HepG2 (cell line): Measurements from ENCODE around the gene ELL. TPM values are rescaled to one million over a fixed set of nuclear protein-coding genes. Genes with fewer than 3 reads are reported as not detected.

Experiments used
- AGO1 ChIP-seq: fragments of 200-400 bp; formaldehyde crosslinking; IDR thresholded peaks from 2 replicates; pipeline ENCODE4 v1.6.1; 2017; ENCODE audit warnings: mild to moderate bottlenecking, low read depth, low read length, moderate library complexity; ENCODE audit not compliant: poor library complexity, severe bottlenecking
- BORCS8-MEF2B ChIP-seq: sonication (generic); formaldehyde crosslinking; IDR thresholded peaks from 2 replicates; pipeline ENCODE4 v1.8.0; 2022; ENCODE audit warnings: mild to moderate bottlenecking, missing genetic modification reagents
- CEBPB ChIP-seq: IDR thresholded peaks from 2 replicates; pipeline ENCODE4 v1.6.1; 2011; ENCODE audit warnings: low read depth, low read length, improper control_type of control experiment, borderline replicate concordance
- SP140L ChIP-seq: sonication (generic); formaldehyde crosslinking; IDR thresholded peaks from 2 replicates; pipeline ENCODE4 v1.4.0; 2020; ENCODE audit warnings: missing genetic modification reagents, borderline replicate concordance
- ZNF292 ChIP-seq: sonication (generic); formaldehyde crosslinking; IDR thresholded peaks from 2 replicates; pipeline ENCODE4 v1.8.1; 2022; ENCODE audit warnings: mild to moderate bottlenecking, low read depth, missing genetic modification reagents, borderline replicate concordance
- ZNF597 ChIP-seq: sonication (generic); formaldehyde crosslinking; IDR thresholded peaks from 2 replicates; pipeline ENCODE4 v1.5.0; 2020; ENCODE audit warnings: missing genetic modification reagents
- polyA plus RNA-seq, 8 experiments: library from polyadenylated mRNA; depleted of rRNA in 3 of 8; stranded (reverse) in 7 of 8; unstranded in 1 of 8; fragments of >200 nt; fragmentation: Illumina TruSeq in 4 of 8; extraction: Trizol in 4 of 8; gene quantifications; 2 replicates each; pipeline versions ENCODE4 v1.2.1 to v1.2.3, GENCODE V29; 2011 to 2016; ENCODE audit warnings: low read depth in 4 of 8, missing spikeins in 1 of 8, mixed read lengths in 1 of 8; ENCODE audit not compliant: insufficient read depth in 1 of 8
- total RNA-seq, 5 experiments: library from RNA; depleted of rRNA; stranded (reverse); fragments of >200 nt; fragmentation: Illumina TruSeq; extraction: Trizol; gene quantifications; 2 replicates each; pipeline ENCODE4 v1.2.3, GENCODE V29; 2016; ENCODE audit warnings: low read depth in 1 of 5
- TF ChIP-seq, protein P1 (sequence below): sonication (generic); formaldehyde crosslinking; IDR thresholded peaks from one replicate; pipeline ENCODE4 v1.5.1; 2020; ENCODE audit warnings: mild to moderate bottlenecking, missing genetic modification reagents; ENCODE audit errors: not compliant biosample characterization
- TF ChIP-seq, protein P2 (sequence below): sonication (generic); IDR thresholded peaks from 2 replicates; pipeline ENCODE4 v1.6.1; 2016; ENCODE audit warnings: low read depth, borderline replicate concordance
- TF ChIP-seq, protein P3 (sequence below): IDR thresholded peaks from 2 replicates; pipeline ENCODE4 v1.6.1; 2018; ENCODE audit warnings: missing genetic modification reagents, mild to moderate bottlenecking, missing compliant biosample characterization

ELL gene
- total and polyA plus RNA-seq, 2 of the 13 experiments (the other 11 are each of a cell fraction or from before 2014, with no cell fraction given), result 3.7 to 5.4 TPM

DNA sequence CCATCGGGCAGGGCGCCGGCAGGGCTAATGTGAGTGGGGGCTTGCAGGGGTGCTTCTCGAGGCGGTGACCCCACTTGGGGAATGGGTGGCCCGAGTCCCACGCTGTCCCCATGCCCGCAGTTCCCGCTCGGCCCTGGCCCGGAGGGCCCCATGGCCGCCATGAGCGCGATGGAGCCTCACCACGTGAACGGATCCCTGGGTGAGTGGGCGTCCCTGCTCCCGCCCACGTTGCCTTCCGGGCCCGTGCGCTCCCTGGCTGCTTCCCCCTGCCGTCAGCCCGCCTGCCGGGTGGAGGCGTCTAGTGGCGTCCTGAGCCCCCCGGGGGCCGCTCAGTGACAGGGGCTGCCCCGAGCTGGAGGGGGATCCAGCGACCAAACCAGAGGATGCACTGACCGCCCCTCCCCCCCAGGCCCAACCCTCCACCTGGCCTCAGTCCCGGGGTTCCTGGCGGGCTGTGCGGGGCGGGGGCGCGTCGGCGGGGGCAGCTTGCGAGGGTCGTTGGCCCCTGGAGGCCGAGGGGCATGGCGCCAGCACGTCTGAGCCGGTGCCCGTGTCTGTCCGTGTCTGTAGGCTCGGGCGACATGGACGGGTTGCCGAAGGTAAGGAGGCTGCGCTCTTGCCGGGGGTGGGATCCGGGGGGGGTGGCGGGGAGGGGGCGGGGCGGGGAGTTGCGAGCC lies 88.7 kb downstream of the ELL start (continued):
- TF ChIP-seq, protein P1, sequence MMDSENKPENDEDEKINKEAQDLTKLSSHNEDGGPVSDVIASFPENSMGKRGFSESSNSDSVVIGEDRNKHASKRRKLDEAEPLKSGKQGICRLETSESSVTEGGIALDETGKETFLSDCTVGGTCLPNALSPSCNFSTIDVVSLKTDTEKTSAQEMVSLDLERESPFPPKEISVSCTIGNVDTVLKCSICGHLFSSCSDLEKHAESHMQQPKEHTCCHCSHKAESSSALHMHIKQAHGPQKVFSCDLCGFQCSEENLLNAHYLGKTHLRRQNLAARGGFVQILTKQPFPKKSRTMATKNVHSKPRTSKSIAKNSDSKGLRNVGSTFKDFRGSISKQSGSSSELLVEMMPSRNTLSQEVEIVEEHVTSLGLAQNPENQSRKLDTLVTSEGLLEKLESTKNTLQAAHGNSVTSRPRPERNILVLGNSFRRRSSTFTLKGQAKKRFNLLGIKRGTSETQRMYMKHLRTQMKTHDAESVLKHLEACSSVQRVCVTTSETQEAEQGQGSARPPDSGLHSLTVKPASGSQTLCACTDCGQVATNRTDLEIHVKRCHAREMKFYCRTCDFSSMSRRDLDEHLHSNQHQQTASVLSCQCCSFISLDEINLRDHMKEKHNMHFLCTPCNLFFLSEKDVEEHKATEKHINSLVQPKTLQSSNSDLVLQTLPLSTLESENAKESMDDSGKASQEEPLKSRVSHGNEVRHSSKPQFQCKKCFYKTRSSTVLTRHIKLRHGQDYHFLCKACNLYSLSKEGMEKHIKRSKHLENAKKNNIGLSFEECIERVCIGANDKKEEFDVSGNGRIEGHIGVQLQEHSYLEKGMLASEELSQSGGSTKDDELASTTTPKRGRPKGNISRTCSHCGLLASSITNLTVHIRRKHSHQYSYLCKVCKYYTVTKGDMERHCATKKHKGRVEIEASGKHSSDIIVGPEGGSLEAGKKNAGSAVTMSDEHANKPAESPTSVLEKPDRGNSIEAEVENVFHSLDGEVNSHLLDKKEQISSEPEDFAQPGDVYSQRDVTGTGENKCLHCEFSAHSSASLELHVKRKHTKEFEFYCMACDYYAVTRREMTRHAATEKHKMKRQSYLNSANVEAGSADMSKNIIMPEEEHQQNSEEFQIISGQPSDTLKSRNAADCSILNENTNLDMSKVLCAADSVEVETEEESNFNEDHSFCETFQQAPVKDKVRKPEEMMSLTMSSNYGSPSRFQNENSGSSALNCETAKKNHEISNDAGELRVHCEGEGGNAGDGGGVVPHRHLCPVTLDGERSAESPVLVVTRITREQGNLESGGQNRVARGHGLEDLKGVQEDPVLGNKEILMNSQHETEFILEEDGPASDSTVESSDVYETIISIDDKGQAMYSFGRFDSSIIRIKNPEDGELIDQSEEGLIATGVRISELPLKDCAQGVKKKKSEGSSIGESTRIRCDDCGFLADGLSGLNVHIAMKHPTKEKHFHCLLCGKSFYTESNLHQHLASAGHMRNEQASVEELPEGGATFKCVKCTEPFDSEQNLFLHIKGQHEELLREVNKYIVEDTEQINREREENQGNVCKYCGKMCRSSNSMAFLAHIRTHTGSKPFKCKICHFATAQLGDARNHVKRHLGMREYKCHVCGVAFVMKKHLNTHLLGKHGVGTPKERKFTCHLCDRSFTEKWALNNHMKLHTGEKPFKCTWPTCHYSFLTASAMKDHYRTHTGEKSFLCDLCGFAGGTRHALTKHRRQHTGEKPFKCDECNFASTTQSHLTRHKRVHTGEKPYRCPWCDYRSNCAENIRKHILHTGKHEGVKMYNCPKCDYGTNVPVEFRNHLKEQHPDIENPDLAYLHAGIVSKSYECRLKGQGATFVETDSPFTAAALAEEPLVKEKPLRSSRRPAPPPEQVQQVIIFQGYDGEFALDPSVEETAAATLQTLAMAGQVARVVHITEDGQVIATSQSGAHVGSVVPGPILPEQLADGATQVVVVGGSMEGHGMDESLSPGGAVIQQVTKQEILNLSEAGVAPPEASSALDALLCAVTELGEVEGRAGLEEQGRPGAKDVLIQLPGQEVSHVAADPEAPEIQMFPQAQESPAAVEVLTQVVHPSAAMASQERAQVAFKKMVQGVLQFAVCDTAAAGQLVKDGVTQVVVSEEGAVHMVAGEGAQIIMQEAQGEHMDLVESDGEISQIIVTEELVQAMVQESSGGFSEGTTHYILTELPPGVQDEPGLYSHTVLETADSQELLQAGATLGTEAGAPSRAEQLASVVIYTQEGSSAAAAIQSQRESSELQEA (CRISPR knock-in tag), result no peak
- TF ChIP-seq, protein P2, sequence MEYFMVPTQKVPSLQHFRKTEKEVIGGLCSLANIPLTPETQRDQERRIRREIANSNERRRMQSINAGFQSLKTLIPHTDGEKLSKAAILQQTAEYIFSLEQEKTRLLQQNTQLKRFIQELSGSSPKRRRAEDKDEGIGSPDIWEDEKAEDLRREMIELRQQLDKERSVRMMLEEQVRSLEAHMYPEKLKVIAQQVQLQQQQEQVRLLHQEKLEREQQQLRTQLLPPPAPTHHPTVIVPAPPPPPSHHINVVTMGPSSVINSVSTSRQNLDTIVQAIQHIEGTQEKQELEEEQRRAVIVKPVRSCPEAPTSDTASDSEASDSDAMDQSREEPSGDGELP, result no peak
- peak; percentile 83 for TF ChIP-seq AGO1
- TF ChIP-seq BORCS8-MEF2B (CRISPR knock-in tag), result no peak
- no peak for TF ChIP-seq CEBPB
- TF ChIP-seq ZNF292 (CRISPR knock-in tag), result no peak
- no peak for TF ChIP-seq SP140L (CRISPR knock-in tag)
- no peak for TF ChIP-seq ZNF597 (CRISPR knock-in tag)
- TF ChIP-seq, protein P3, sequence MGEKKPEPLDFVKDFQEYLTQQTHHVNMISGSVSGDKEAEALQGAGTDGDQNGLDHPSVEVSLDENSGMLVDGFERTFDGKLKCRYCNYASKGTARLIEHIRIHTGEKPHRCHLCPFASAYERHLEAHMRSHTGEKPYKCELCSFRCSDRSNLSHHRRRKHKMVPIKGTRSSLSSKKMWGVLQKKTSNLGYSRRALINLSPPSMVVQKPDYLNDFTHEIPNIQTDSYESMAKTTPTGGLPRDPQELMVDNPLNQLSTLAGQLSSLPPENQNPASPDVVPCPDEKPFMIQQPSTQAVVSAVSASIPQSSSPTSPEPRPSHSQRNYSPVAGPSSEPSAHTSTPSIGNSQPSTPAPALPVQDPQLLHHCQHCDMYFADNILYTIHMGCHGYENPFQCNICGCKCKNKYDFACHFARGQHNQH (CRISPR knock-in tag), result no peak
